RWPE2 (cell line): Measurements from ENCODE around the gene ALG9.

Experiments
- ATAC-seq: fragments of 200-7000 bp; cut with Tn5 transposase; 3 replicates; pipeline ENCODE4 v1.9.1; 2021; ENCODE audit warnings: low read depth
- DNase-seq: peaks from one replicate; pipeline ENCODE4 v3.0.0-alpha.2; 2020; ENCODE audit warnings: low spot score
- H3K27ac ChIP-seq: fragments of 450-650 bp; 2 replicates; pipeline ENCODE4 v1.5.1; 2017; ENCODE audit warnings: mild to moderate bottlenecking; ENCODE audit not compliant: poor library complexity, severe bottlenecking
- H3K27me3 ChIP-seq: fragments of 250-450 bp; sonication (Bioruptor Pico); 2 replicates; pipeline ENCODE4 v1.5.1; 2021; ENCODE audit warnings: mild to moderate bottlenecking, moderate library complexity; ENCODE audit not compliant: insufficient read depth, poor library complexity, severe bottlenecking
- H3K36me3 ChIP-seq: fragments of 250-450 bp; sonication (Bioruptor Pico); 2 replicates; pipeline ENCODE4 v1.5.1; 2020; ENCODE audit warnings: low read depth, mild to moderate bottlenecking, moderate library complexity
- H3K4me1 ChIP-seq: fragments of 250-450 bp; sonication (Bioruptor Pico); 2 replicates; pipeline ENCODE4 v1.5.1; 2021; ENCODE audit warnings: mild to moderate bottlenecking, moderate library complexity; ENCODE audit not compliant: insufficient read depth, poor library complexity, severe bottlenecking
- H3K4me3 ChIP-seq: fragments of 250-450 bp; sonication (Bioruptor Pico); 2 replicates; pipeline ENCODE4 v1.5.1; 2021; ENCODE audit warnings: mild to moderate bottlenecking, moderate library complexity; ENCODE audit not compliant: severe bottlenecking
- H3K9me3 ChIP-seq: fragments of 250-450 bp; sonication (Bioruptor Pico); 2 replicates; pipeline ENCODE4 v1.5.1; 2021; ENCODE audit warnings: mild to moderate bottlenecking, moderate library complexity; ENCODE audit not compliant: severe bottlenecking
- TF ChIP-seq, protein P1 (sequence below): fragments of 450-650 bp; IDR thresholded peaks from one replicate; pipeline ENCODE4 v1.5.1; 2017; ENCODE audit warnings: mild to moderate bottlenecking, moderate library complexity; ENCODE audit not compliant: poor library complexity, severe bottlenecking

The ALG9 gene

DNA sequence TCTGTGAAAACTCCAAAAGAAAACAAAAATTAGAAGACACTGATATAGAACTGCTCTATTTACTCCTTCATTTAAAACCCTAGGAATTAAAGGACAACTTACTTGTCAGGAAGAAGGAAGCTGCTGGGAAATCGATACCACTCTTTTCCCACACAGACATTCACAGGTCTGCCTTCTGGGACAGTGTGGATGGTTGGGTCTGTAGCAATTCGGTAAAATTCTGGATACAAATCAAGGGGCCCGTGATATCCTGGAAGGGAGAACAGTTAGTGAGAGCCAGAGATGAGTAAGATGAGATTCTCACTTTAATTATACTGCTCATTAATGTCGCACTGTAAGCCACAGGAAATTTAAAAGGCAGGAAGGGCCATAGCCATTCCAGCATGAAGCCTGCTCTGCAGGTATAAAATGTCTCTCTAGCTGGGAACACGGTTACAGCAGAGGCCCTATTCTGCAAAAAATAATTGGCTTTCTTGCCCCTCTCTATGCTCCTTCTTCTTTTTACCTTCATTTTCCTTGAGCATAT is 34.0 kb downstream of the ALG9 start:
- Histone ChIP-seq H3K4me1 (no peaks in the 10 kb centered on the region), H3K9me3 (no peaks in the 10 kb centered on the region), H3K36me3 (peaks cover 59% of the 10 kb centered on the region), H3K4me3 (no peak overlapping the region), H3K27me3 (no peaks in the 10 kb centered on the region), H3K27ac (no peak overlapping the region)
- TF ChIP-seq, protein P1, sequence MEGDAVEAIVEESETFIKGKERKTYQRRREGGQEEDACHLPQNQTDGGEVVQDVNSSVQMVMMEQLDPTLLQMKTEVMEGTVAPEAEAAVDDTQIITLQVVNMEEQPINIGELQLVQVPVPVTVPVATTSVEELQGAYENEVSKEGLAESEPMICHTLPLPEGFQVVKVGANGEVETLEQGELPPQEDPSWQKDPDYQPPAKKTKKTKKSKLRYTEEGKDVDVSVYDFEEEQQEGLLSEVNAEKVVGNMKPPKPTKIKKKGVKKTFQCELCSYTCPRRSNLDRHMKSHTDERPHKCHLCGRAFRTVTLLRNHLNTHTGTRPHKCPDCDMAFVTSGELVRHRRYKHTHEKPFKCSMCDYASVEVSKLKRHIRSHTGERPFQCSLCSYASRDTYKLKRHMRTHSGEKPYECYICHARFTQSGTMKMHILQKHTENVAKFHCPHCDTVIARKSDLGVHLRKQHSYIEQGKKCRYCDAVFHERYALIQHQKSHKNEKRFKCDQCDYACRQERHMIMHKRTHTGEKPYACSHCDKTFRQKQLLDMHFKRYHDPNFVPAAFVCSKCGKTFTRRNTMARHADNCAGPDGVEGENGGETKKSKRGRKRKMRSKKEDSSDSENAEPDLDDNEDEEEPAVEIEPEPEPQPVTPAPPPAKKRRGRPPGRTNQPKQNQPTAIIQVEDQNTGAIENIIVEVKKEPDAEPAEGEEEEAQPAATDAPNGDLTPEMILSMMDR, result no peak
- ATAC-seq (no peak), DNase-seq (no peak)

- Histone ChIP-seq H3K4me1 (no peaks in the 10 kb centered on the region), H3K27ac (no peak overlapping the region), H3K27me3 (no peaks in the 10 kb centered on the region), H3K4me3 (no peak overlapping the region), H3K36me3 (peaks cover 60% of the 10 kb centered on the region), H3K9me3 (no peaks in the 10 kb centered on the region)
- TF ChIP-seq, protein P1, result no peak
- no peak for DNase-seq
- ATAC-seq, result no peak
Observed at GRCh38 chr11:111836721-111837120, 34.7 kb downstream of the ALG9 start.

GRCh38 chr11:111836162-111836561 is 35.2 kb downstream of the ALG9 start:
- no peak for ATAC-seq
- no peaks in the 10 kb centered on the region for H3K9me3 ChIP-seq

GRCh38 chr11:111835665-111836064 is 35.7 kb downstream of the ALG9 start:
- TF ChIP-seq, protein P1, result no peak
- Histone ChIP-seq H3K27me3 (no peaks in the 10 kb centered on the region), H3K27ac (no peak overlapping the region), H3K4me1 (no peaks in the 10 kb centered on the region), H3K4me3 (no peak overlapping the region), H3K9me3 (no peaks in the 10 kb centered on the region), H3K36me3 (peaks cover 70% of the 10 kb centered on the region)
- DNase-seq, result no peak
- no peak for ATAC-seq

More at GRCh38 chr11:111836162-111836561, 35.2 kb downstream of the ALG9 start:
- DNase-seq, result no peak
- H3K4me1 ChIP-seq, result no peaks in the 10 kb centered on the region
- H3K27ac ChIP-seq, result no peak overlapping the region
- H3K36me3 ChIP-seq, result peaks cover 65% of the 10 kb centered on the region
- H3K27me3 ChIP-seq, result no peaks in the 10 kb centered on the region
- no peak overlapping the region for H3K4me3 ChIP-seq
- TF ChIP-seq, protein P1, result no peak

DNA sequence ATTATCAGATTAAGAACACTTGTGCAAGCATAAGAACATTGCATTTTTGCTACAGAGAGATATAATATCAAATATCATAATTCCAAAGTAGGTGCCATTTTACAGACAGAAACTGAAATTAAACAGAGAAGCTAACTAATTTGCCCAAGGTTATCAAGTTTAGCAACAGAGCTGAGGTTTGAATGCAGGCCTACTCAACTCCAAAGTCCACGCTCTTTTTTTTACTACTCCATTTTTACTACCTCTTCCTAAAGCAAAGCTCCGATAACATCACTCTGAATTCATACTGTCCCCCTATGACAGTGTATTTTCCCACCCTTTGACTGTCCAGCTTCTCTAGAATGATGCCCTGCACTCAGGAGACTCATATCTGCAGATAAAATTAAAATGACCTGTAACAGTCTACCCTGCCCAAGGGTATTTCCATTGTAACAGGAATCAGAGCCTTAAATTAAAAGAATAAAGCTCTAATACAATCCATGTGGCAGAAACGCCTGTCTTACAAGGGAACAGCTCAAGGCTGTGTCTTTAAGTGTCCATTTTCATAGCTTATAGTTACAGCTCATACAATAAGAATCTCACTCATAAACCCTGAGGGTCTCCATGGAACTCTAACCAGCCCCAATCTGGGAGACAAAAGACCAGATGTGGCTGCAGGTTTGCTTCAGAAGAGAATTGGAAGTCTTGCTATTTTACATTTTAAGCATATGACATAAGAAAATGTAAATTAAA is 36.8 kb downstream of the ALG9 start:
- no peak for ATAC-seq

More for the DNA sequence above, 36.8 kb downstream of the ALG9 start:
- H3K27ac ChIP-seq, result no peak overlapping the region
- no peak for DNase-seq
- TF ChIP-seq, protein P1, result no peak
- H3K4me3 ChIP-seq, result no peak overlapping the region
- H3K9me3 ChIP-seq, result no peaks in the 10 kb centered on the region
- no peaks in the 10 kb centered on the region for H3K27me3 ChIP-seq
- no peaks in the 10 kb centered on the region for H3K4me1 ChIP-seq
- peaks cover 70% of the 10 kb centered on the region for H3K36me3 ChIP-seq
